Amygdala (tissue), 56 donors: ENCODE data around the gene HOXB2.
A peak's percentile ranks its signal among the peaks of the same experiment; 100 is the strongest.

ENCODE experiments used
- DNase-seq, 56 donors: peaks; one replicate each; lab custom pipeline; 2025; lab: John Stamatoyannopoulos, UW

The HOXB2 gene

GRCh38 chr17:48579760-48580554 lies 35.0 kb upstream of the HOXB2 start:
- DNase-seq: no peak

- no peak for DNase-seq
Observed at GRCh38 chr17:48579471-48579759, 34.5 kb upstream of the HOXB2 start.

- no peak for DNase-seq
Observed at GRCh38 chr17:48578616-48579470, 33.9 kb upstream of the HOXB2 start.

GRCh38 chr17:48577946-48578615 lies 33.2 kb upstream of the HOXB2 start, which contains the start of gene HOXB4:
Gene HOXB4, minus strand, starts transcription at chr17:48578350. Its CDS starts 31 bp downstream, at chr17:48578319.
- DNase-seq: peak in 2 of 56 donors; percentile 3 to 34

- no peak for DNase-seq
Observed at GRCh38 chr17:48577330-48577945, 32.5 kb upstream of the HOXB2 start.

- no peak for DNase-seq
Observed at GRCh38 chr17:48576479-48577309, 31.8 kb upstream of the HOXB2 start.

GRCh38 chr17:48575673-48576478 lies 31.0 kb upstream of the HOXB2 start:
- DNase-seq: no peak

- DNase-seq: no peak
Observed at GRCh38 chr17:48575066-48575582, 30.2 kb upstream of the HOXB2 start.

GRCh38 chr17:48574505-48575065 lies 29.7 kb upstream of the HOXB2 start:
- DNase-seq: no peak

GRCh38 chr17:48571826-48572417 lies 27.0 kb upstream of the HOXB2 start:
- DNase-seq: no peak

GRCh38 chr17:48571024-48571818 lies 26.3 kb upstream of the HOXB2 start:
- DNase-seq: no peak

GRCh38 chr17:48570325-48571023 lies 25.6 kb upstream of the HOXB2 start:
- no peak for DNase-seq

- DNase-seq: no peak
Observed at GRCh38 chr17:48569674-48570324, 24.9 kb upstream of the HOXB2 start.

- DNase-seq: no peak
Observed at GRCh38 chr17:48569240-48569582, 24.3 kb upstream of the HOXB2 start.

- no peak for DNase-seq
Observed at GRCh38 chr17:48568499-48569239, 23.8 kb upstream of the HOXB2 start.
